Glomerular endothelial cell (primary cell): ENCODE measurements around the gene TUBGCP2. TPM values are rescaled to one million over a fixed set of nuclear protein-coding genes. Genes with fewer than 3 reads are reported as not detected.
"Not testable (repeated sequence)": the region's sequence is repeated elsewhere in the genome, so short reads cannot be mapped to it uniquely, and the experiment has no call there.

Source experiments
- DNase-seq: peaks from one replicate; pipeline ENCODE4 v3.0.0-alpha.2; 2011; ENCODE audit warnings: low read depth, low spot score; ENCODE audit errors: extremely low read depth
- total RNA-seq: library from RNA; depleted of rRNA; stranded (reverse); fragments of >200 nt; gene quantifications from 2 replicates; pipeline ENCODE4 v1.2.3, GENCODE V29; 2015

Gene TUBGCP2
- total RNA-seq, 1 donor from 2014 or later = 55.0 TPM

GRCh38 chr10:133270204-133270603 is 38.5 kb downstream of the TUBGCP2 start:
- DNase-seq = no peak

GRCh38 chr10:133269367-133269766 is 39.3 kb downstream of the TUBGCP2 start:
- DNase-seq = no peak

DNA sequence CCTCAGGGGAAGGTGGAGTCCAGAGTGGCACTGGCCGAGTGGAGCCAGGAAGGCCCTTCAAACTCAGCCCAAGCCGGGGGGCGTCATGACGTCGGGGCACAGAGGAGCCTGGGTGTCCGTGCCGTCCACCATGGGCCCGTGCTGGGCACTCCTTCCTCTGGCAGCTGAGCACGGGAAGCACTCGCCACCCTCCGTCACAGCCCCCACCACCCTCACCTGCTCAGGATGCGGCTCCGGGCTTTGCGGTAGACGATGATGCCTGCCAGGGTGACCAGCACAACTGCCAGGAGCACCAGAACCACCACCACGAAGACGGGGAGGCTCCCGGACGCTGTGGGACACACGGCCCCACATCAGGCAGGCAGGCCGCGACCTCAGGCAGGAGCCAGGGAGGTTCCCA is 40.1 kb downstream of the TUBGCP2 start:
- DNase-seq = no peak

DNA sequence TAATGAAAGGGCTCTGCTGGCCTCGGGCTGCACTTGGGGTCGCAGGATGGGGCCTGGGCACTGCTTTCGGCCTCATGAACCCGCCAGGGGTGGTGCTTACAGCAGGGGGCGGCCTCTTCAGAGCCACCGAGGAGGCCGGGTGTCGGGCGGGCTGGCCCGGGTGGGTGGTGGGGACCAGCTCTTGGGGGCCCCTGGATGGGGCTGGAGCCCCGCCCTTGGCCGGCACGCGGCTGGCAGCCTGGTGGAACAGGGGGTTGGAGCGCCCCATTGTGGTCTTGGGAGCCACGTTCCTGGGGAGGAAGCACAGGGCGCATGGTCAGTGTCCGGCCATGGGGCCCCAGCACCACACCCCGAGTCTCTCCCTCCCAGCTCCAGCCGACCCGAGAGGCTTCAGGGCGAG is 40.8 kb downstream of the TUBGCP2 start:
- no peak for DNase-seq

DNA sequence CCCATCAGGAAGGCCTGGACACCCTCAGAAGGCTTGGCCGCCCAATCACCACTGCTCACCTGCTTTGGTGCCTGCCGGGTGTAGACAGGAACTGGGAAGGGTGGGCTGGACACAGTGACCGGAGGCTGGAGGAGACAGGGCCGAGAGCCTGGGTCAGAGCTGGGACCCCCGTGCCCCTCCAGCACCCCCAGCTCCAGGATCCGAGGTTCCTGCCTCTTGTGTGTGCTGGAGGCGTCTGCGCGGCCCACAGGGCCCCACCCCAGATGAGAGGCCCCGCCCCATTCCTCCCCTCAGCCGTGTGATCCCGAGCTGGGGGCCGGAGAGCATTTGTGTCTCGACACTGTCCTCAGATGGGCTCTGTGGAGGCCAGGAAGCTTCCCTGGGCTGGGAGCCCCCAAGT is 41.4 kb downstream of the TUBGCP2 start:
- no peak for DNase-seq

- no peak for DNase-seq
These were observed 42.4 kb downstream of the TUBGCP2 start for GRCh38 chr10:133266056-133266795.

DNA sequence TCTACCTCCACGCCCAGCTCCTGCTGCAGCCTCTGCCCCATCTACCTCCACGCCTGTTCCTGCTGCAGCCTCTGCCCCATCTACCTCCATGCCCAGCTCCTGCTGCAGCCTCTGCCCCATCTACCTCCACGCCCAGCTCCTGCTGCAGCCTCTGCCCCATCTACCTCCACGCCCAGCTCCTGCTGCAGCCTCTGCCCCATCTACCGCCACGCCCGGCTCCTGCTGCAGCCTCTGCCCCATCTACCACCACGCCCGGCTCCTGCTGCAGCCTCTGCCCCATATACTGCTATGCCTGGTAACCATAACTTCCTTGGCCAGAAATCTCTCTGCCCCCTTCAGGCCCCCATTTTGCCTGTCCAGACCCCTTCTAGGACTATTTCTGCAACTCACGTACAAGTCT is 43.6 kb downstream of the TUBGCP2 start:
- not testable (repeated sequence) for DNase-seq

GRCh38 chr10:133264461-133264860 is 44.2 kb downstream of the TUBGCP2 start:
- DNase-seq = no peak

DNA sequence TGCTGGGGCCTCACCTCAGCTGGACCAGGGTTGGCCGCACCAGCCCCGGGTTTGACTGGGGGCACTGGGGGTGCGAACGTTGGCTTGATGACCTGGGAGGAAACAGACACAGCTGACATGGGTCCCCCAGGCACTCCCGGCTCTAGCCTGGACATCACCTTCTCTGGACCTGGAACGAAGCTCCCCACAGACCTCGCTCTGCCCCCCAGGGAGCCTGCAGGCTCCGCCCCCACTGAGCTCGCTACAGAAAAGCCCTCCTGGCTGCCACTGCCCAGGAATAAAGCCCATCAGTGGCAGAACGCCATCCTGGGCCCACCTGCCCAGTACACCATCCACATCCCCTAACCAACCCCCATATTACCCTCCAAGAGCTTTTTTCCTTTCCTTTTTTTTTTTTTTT is 45.0 kb downstream of the TUBGCP2 start:
- no peak for DNase-seq

GRCh38 chr10:133262696-133263095 is 46.0 kb downstream of the TUBGCP2 start:
- no peak for DNase-seq

DNA sequence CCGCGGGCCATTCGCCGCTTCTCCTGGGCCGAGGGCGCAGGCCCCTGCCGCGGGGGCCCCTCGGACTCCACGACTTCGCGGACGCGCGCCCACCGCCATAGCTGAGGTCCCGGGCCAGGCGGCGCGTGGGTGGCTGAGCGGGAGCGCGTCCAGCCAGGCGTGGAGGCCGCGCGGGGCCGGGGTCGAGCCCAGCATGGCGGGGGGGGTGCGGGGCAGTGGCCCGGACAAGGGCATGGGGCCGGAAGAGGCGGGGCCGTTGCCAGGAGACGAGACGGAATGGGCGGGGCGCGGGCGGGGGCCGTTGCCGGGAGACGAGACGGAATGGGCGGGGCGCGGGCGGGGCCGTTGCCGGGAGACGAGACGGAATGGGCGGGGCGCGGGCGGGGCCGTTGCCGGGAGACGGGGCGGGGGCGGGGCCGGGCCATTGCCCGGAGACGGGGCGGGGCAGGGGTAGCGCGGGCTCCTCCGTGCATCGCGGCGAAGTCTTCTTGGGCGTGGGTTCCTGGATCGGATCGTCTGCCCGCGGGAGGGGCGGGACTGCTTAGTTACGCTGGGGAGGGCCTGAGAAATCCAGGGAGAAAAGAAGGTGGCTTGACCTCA is 46.8 kb downstream of the TUBGCP2 start:
- DNase-seq = no peak

- no peak for DNase-seq
These were observed 47.6 kb downstream of the TUBGCP2 start for GRCh38 chr10:133260895-133261725.

GRCh38 chr10:133259602-133259989 is 49.1 kb downstream of the TUBGCP2 start:
- no peak for DNase-seq

GRCh38 chr10:133258818-133259601 is 49.7 kb downstream of the TUBGCP2 start:
- DNase-seq = peak; percentile 71

GRCh38 chr10:133258066-133258817 is 50.4 kb downstream of the TUBGCP2 start:
- DNase-seq = no peak

GRCh38 chr10:133257489-133258065 is 51.1 kb downstream of the TUBGCP2 start:
- DNase-seq = no peak

DNA sequence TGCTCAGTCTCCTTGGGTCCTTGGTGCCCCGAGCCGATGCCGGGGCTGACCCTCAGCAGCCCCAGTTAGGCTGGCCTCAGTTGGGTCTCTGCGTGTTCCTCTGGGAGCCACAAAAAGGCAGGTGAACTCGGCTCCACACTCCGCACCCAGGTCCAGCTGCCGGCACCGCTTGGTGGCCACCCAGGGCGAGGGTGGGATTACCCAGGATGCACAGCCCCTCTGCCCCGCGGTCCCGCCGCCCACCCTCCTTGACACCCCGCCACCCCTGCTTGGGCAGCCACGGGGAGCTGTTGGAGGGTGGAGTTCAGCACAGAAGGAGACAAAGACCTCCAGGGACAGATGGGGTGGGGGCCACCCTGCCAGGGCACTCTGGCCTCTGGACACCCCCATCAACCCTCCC is 53.3 kb downstream of the TUBGCP2 start:
- no peak for DNase-seq

- DNase-seq = no peak
These were observed 54.1 kb downstream of the TUBGCP2 start for GRCh38 chr10:133254421-133255120.

GRCh38 chr10:133253361-133253955 is 55.2 kb downstream of the TUBGCP2 start:
- DNase-seq = no peak
